Iris pigment epithelial cell (primary cell): Measurements from ENCODE around the gene MBL2.

ENCODE experiments used
- DNase-seq: peaks from one replicate; pipeline ENCODE4 v3.0.0-alpha.2; 2011; ENCODE audit warnings: low read depth

MBL2 gene

GRCh38 chr10:52771534-52772445 is 794 bp downstream of the MBL2 start:
- no peak for DNase-seq

DNA sequence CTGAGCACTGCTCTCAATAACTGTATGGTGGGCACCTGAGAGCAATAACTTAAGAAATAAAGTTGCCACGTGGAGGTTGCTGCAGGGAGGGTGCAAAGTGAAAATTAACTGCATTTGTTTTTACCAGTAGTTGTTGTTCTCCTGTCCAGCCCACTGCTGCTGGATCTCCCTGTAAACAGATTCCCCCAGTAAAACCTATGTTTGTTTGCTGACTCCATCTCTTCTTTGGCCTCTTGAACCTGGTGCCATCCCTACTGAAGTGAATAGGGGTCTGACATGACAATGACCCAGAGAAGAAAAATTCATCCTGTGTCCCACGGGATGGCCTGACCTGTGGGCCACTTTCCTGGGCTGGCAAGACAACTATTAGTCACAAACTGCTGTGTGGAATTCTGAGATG is 1.7 kb downstream of the MBL2 start:
- DNase-seq: no peak

- DNase-seq: no peak
Observed at GRCh38 chr10:52769966-52770365, 2.6 kb downstream of the MBL2 start.

DNA sequence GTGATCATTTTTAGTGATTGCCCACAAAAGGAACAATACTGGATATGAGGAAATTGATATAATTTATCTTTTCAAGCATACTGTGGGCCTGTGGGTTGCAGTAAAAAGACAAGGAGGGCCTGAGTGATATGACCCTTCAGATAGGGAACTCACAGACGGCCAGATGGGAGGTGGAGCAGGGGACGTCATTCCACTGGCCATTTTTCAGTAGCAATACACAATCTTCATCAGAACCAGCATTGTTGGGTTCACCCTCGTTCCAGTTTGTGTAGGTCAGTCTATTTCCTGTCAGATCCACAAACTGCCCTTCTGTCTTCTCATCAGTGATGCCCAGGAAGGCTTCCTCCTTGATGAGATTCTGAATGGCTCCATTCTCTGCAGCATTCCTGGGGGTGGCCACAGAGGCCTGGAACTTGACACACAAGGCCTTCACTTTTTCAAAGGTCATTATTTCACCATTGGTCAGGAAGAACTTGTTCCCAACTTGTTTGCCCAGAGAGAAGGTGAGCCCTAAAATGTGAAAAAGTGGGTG is 4.5 kb downstream of the MBL2 start:
- no peak for DNase-seq

DNA sequence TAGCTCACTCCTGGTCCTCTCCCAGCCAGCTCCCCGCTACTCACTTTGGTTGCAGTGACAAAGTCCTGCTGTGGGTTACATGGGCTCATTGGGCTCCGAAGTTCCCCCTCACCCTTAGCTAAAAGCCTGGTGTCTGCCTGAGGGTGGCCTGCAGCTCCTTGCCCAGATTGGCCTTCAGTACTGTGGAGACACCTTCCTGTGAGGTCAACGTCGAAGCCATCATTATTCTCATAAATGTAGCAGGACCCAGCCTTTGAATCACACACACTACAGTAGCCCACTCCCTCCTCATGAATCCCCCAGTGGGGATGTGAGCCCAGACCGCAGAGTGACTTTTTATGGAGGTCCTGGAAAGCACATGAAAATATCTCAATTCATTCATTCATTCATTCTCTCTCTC is 10.5 kb downstream of the MBL2 start:
- no peak for DNase-seq

- DNase-seq: no peak
Observed at GRCh38 chr10:52759154-52759553, 13.4 kb downstream of the MBL2 start.

DNA sequence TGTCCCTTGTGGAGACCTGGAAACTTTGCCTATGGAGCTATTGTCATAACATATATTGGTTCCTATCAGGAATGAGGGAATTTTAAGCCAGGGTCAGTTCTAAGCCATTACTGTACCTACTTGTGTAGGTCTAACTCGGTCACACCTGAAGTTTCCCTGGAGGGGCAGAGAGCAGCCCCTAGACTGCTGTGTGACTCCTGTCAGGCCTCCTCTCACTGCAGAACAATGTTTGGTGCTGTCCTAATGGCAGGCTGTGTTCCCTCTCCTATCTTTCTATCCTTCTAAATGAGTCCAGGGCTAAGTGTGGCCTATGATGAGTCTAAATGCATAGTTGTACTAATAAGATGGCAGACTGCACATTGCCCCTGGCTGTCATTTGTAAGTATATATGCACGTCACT is 14.2 kb downstream of the MBL2 start:
- DNase-seq: no peak

DNA sequence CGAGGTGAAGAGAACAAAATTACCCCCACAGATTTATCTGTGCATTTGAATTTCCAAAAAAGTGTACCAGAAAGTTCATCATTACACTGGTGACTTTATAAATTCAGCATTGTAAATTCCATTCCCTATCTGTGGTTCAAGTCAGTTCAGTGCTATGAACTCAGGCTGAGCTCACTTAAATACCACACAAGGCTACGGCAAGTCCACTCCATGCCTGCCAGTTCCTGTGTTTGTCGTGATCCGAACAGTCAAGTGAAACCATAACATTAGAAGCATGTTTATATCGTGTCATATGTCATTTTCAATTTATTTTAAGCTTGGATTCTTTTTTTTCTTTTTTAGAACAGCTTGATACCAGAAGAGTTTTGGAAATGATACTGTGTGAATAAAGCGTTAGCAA is 14.8 kb downstream of the MBL2 start:
- DNase-seq: no peak

DNA sequence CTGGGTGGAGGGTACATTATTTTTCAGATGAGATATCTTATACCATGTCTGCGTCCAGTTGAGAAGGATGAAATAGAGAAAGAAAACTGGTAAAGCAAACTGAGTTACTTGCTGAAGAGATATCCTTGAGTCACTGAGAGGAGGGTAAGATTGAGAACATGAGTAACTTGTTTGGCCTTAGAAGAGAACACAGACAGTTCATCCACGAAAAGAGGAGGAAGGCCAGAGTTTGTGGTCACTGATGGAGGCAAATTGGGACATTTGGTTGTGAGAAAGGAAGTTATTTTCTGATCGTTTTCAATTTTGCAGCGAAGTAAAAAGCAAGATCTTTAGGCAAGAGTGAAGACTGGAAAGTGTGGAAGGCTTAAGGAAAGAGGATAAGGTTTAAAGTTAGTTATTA is 15.6 kb downstream of the MBL2 start:
- no peak for DNase-seq

DNA sequence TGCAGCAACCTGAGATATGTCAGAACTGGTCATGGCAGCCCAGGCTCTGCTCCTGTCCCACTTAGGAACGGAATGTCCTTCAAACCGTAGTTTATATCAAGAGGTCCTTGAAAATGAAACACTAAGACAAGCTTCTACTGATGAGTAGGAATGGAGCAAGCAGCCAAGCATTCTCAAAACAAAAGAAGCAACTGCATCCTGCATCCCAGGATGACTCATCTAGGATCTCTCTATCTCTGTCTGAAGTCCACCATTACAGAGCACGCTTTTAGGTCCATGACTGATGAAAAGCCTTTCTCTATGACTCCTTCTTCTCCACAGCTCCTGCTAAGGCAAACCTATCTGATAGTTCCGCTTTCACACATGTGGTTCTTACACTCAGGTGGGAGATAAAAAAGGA is 16.3 kb downstream of the MBL2 start:
- DNase-seq: no peak

DNA sequence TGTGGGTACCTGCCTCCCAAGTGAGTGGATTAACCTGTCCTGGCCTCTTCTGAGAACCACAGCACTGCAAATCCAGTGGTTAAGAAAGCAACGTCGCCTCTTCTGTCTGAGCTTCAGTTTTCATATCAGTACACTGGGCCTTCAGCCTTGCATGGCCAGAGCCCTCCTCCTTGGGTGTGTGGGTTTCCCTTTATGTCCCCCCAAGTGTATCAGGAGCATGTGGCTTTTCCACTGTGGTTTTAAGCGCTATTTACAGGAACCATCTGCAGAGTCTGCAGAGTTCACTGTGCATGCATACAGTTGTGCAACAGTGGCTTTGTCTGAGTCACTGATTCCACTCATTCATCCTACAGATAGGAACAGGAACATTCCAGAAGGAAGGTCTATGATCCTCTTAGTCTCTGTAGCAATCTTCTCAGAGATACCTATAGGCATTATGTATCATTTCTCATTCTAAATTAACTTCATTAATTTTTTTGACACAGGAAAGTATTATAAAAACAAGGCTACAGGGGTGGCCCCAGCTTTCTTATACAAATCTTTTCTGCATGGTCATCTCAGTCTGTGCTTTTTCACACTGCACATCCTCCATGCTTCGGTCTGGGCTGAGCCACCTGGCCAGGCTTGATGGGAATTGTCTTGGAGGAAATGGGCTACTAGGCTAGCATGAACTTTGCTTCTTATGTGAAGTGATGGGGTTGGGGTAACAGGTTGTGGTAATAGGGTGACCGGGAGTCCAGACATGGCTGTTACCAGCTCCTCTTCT is 17.1 kb downstream of the MBL2 start:
- DNase-seq: peak; percentile 76

GRCh38 chr10:52752801-52753445 is 19.7 kb downstream of the MBL2 start:
- DNase-seq: no peak

DNA sequence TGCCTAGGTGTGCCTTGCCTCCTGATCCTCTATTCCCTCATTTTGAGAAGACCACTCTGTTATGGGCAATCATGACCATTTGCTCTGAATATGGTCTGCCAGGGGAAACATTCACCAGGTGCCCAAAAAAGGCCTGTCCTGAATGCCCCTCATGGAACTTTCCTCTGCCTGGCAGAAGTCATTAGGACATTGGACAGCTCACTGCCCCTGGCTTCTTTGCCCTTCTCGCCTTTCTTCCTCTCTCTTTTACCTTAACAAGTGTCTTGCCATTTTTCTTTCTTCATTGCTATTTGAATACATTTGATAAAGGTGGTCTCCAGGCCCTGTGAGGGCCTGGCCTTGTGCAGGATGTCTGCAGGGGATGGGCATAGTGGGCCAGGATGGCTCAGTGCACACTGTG is 20.3 kb downstream of the MBL2 start:
- no peak for DNase-seq

GRCh38 chr10:52751337-52751736 is 21.2 kb downstream of the MBL2 start:
- DNase-seq: no peak

- no peak for DNase-seq
Observed at GRCh38 chr10:52750629-52751028, 22.0 kb downstream of the MBL2 start.

DNA sequence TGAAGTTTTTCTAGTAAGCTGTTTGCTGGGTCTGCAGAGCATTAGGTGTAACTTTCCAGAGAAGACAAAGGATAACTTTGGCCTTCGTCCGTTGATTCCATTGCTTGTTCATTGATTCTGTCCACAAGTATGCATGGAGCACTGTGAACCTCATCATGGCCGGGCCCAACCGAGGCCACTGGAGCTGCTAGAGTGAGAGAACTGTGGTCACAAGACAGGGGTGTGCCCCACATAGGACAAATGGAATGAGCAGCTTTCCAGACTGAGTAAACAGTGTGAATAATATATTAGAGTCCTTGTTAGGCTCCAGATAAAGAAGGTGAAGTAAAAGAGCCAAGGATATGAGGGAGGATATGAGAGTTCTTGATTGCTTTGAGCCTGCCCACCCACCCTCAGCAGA is 24.9 kb downstream of the MBL2 start:
- no peak for DNase-seq

DNA sequence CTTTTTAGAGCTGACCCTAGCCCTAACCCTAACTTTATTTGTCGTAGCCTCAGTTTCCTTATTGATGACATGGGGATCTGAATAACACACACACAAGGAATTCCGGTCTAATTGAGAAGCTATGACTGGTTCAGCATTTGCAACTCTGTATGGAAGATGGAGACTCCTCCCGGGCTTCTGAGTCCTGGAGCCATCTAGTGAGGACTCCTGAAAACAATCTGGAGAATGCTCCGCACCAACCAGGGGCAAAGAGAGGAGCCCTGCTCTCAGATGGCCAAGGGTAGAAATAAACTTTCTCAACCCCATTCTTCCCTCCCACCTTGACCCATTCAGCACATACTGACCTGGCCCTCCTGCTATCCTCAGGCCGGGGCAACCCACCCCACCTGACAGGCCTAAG is 26.4 kb downstream of the MBL2 start:
- DNase-seq: no peak

DNA sequence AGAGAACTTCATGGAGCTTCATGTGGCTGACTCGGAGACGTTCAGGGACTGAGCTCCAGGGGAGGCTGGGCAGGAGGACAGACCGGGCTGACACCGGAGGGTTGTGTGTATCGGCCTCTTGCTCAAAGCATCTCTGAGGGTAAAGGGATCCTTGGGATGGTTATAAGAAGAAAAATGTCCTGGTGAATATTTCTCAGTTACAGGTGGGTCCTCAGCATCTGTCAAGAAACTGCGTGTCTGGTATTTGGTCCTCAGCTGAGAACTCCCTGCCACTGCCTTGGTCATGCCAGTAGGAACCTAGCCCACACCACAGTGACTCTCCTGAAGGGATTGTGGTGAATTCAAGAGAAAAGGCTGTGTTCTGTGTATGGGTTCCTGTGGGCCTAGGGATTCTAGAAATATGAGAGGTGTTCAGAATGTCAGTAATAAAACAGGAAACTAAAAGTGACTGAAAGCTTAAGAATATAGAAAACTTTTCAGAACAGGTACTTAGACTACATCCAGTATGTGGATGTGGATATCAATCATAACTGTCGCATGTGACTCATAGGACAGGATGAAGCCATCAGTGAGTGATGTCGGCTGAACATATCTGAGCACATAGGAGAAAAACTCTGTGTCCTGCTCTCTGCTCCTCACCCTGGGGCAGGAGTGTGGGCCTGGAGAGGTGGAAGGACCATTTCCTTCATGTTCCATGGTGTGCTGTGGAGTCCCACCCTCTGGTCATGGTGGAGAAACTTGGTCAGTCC is 28.4 kb downstream of the MBL2 start:
- no peak for DNase-seq

GRCh38 chr10:52742731-52743130 is 29.9 kb downstream of the MBL2 start:
- DNase-seq: no peak

- no peak for DNase-seq
Observed at GRCh38 chr10:52741851-52742250, 30.7 kb downstream of the MBL2 start.

- peak; percentile 16 for DNase-seq
Observed at GRCh38 chr10:52740913-52741675, 31.5 kb downstream of the MBL2 start.
